Gastrocnemius medialis (tissue), 4 donors: Measurements from ENCODE around the gene ASTN1. TPM values are rescaled to one million over a fixed set of nuclear protein-coding genes. Genes with fewer than 3 reads are reported as not detected.

Experiments used
- ATAC-seq, 2 donors: fragments of 150-250 bp; one replicate each; pipeline ENCODE4 v1.9.1; 2016
- DNase-seq, 2 donors: peaks; one replicate each; pipeline ENCODE4 v3.0.0-alpha.2; 2019
- H3K27ac ChIP-seq, 4 donors: fragments of 200-600 bp; sonication (generic); 1 replicate in 1 of 4; 2 replicates in 3 of 4; pipeline ENCODE4 v1.5.1; 2016 to 2018; ENCODE audit warnings: mild to moderate bottlenecking in 2 of 4, moderate library complexity in 1 of 4
- H3K27me3 ChIP-seq, 3 donors: fragments of 200-600 bp; sonication (generic) in 2 of 3; 1 replicate in 1 of 3; 2 replicates in 2 of 3; pipeline versions ENCODE4 v1.5.1 to v1.6.0; 2016 to 2019; ENCODE audit warnings: mild to moderate bottlenecking in 1 of 3, moderate library complexity in 1 of 3
- H3K36me3 ChIP-seq, 2 donors: fragments of 200-600 bp; sonication (generic) in 1 of 2; one replicate each; pipeline ENCODE4 v1.5.1; 2017 to 2018
- H3K4me1 ChIP-seq, 2 donors: fragments of 200-600 bp; sonication (generic) in 1 of 2; one replicate each; pipeline ENCODE4 v1.5.1; 2016 to 2017; ENCODE audit warnings: mild to moderate bottlenecking in 2 of 2
- H3K4me3 ChIP-seq, 4 donors: fragments of 200-600 bp; sonication (generic) in 3 of 4; 1 replicate in 1 of 4; 2 replicates in 3 of 4; pipeline ENCODE4 v1.5.1; 2016 to 2019; ENCODE audit warnings: mild to moderate bottlenecking in 2 of 4
- H3K9me3 ChIP-seq, 3 donors: fragments of 200-600 bp; sonication (generic) in 2 of 3; 1 replicate in 1 of 3; 2 replicates in 2 of 3; pipeline ENCODE4 v1.5.1; 2016 to 2019
- POLR2A ChIP-seq, 2 donors: fragments of 450-650 bp; IDR thresholded peaks; one replicate each; pipeline ENCODE4 v1.6.1; 2017; ENCODE audit warnings: antibody characterized with exemption in 2 of 2, mild to moderate bottlenecking in 2 of 2, moderate library complexity in 2 of 2
- in situ Hi-C, 4 donors: fragments of 200-750 bp; cut with MboI; loops; one replicate each; pipeline versions ENCODE4 v1.15.0 to v1.8.0; 2017; ENCODE audit warnings: low sequenced_read_pairs in 4 of 4
- intact Hi-C: fragments of 100-400 bp; cut with DNase I; formaldehyde crosslinking; loops from one replicate; pipeline ENCODE4 v1.15.1; 2023; ENCODE audit warnings: low total_unique reads
- total RNA-seq, 4 donors: library from RNA; depleted of rRNA; stranded (reverse); fragments of >200 nt; gene quantifications; one replicate each; pipeline versions ENCODE4 v1.1.0 to v1.2.3, GENCODE V29; 2016
- TF ChIP-seq, protein P1 (sequence below), 5 experiments: fragments of 450-650 bp in 3 of 5; fragments of 200-600 bp in 2 of 5; sonication (generic) in 2 of 5; IDR thresholded peaks in 4 of 5; conservative IDR thresholded peaks in 1 of 5; 1 replicate in 4 of 5; 2 replicates in 1 of 5; pipeline ENCODE4 v1.5.1; 2016 to 2019; ENCODE audit warnings: antibody characterized with exemption in 5 of 5, mild to moderate bottlenecking in 3 of 5, moderate library complexity in 3 of 5

The ASTN1 gene
- total RNA-seq, 4 donors from 2014 or later = 0.09 to 0.10 TPM; not detected in 2

DNA sequence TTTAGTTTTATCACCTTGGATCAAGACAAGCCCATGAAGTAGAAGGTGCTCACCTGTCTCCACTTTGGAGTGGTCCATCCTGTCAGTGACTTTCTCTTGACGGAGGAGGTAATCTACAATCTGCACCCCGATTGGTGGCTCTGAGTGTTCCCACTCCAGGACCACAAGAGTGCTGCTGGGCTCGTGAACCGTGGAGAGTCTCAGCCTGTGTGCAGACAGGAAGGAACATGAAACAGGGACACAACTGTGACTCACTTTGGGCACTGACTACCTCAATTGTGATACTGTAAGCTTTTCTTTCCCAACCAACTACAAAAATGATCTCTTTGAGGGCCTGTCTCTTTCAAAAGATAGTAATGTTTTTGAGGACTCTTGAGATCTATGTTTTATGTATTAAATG lies 280.2 kb downstream of the ASTN1 start:
- in situ Hi-C loops (loop anchor here (5.0 to 25.0 kb wide), 5 partner anchors 303 to 1053 kb away; no protein-coding TSS in a partner anchor), intact Hi-C loops (loop anchor here (10.0 kb wide), 1 partner anchor 509 kb away; no protein-coding TSS in a partner anchor)
- TF ChIP-seq, protein P1, sequence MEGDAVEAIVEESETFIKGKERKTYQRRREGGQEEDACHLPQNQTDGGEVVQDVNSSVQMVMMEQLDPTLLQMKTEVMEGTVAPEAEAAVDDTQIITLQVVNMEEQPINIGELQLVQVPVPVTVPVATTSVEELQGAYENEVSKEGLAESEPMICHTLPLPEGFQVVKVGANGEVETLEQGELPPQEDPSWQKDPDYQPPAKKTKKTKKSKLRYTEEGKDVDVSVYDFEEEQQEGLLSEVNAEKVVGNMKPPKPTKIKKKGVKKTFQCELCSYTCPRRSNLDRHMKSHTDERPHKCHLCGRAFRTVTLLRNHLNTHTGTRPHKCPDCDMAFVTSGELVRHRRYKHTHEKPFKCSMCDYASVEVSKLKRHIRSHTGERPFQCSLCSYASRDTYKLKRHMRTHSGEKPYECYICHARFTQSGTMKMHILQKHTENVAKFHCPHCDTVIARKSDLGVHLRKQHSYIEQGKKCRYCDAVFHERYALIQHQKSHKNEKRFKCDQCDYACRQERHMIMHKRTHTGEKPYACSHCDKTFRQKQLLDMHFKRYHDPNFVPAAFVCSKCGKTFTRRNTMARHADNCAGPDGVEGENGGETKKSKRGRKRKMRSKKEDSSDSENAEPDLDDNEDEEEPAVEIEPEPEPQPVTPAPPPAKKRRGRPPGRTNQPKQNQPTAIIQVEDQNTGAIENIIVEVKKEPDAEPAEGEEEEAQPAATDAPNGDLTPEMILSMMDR (IDR thresholded peaks at IDR 0.05 in 4 of 5, conservative IDR thresholded peaks at IDR 0.05 in 1 of 5) = no peak
- TF ChIP-seq POLR2A (IDR thresholded peaks at IDR 0.05) = no peak
- H3K27ac ChIP-seq = no peak overlapping the region
- no peaks in the 10 kb centered on the region for H3K9me3 ChIP-seq
- H3K4me3 ChIP-seq = no peak overlapping the region
- no peaks in the 10 kb centered on the region for H3K27me3 ChIP-seq
- no peak for DNase-seq
- no peaks in the 10 kb centered on the region for H3K4me1 ChIP-seq
- no peak for ATAC-seq
- H3K36me3 ChIP-seq = no peaks in the 10 kb centered on the region

DNA sequence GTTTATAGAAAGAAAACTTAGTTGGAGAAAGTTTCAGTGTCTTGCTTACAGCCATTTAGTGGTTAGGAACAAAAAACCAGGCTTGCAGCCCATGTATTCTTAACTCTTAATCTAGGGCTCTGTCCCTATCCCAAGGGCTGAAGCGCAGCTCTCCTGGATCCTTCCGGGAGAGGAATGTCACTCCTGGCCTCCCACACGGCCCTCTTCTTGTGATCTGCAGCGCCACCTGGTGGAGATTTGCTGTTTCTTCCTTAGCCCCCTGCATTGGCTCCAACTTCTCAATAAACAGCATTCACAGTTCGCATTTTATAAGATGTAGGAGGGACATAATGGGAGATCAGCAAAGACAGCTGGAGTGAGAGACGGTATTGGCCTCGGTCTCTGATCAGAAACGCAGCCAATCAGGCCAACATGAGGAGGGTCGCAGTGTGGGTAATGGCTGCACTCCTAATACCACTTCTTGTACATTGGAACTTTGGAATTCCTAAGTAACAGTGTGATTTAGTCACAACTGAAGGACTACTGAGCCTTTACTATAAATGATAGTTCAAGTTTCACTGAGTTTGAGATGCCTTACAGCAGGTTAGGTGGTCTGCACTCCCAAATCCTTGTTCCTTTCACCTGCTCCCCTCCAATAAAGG lies 283.4 kb downstream of the ASTN1 start:
- Histone ChIP-seq H3K4me1 (no peaks in the 10 kb centered on the region), H3K4me3 (no peak overlapping the region), H3K9me3 (no peaks in the 10 kb centered on the region), H3K27me3 (no peaks in the 10 kb centered on the region), H3K36me3 (no peaks in the 10 kb centered on the region), H3K27ac (no peak overlapping the region)
- intact Hi-C loops (loop anchor here (1.0 to 10.0 kb wide), 3 partner anchors 190 to 506 kb away; no protein-coding TSS in a partner anchor), in situ Hi-C loops (loop anchor here (5.0 to 25.0 kb wide), 5 partner anchors 306 to 1056 kb away; no protein-coding TSS in a partner anchor)
- DNase-seq (peak; percentile 26 to 42), ATAC-seq (peak in 1 of 2 donors; percentile 87)
- TF ChIP-seq, protein P1 (IDR thresholded peaks at IDR 0.05 in 4 of 5, conservative IDR thresholded peaks at IDR 0.05 in 1 of 5) = peak; percentile 60 to 80 (median 76)
- no peak for TF ChIP-seq POLR2A (IDR thresholded peaks at IDR 0.05)

DNA sequence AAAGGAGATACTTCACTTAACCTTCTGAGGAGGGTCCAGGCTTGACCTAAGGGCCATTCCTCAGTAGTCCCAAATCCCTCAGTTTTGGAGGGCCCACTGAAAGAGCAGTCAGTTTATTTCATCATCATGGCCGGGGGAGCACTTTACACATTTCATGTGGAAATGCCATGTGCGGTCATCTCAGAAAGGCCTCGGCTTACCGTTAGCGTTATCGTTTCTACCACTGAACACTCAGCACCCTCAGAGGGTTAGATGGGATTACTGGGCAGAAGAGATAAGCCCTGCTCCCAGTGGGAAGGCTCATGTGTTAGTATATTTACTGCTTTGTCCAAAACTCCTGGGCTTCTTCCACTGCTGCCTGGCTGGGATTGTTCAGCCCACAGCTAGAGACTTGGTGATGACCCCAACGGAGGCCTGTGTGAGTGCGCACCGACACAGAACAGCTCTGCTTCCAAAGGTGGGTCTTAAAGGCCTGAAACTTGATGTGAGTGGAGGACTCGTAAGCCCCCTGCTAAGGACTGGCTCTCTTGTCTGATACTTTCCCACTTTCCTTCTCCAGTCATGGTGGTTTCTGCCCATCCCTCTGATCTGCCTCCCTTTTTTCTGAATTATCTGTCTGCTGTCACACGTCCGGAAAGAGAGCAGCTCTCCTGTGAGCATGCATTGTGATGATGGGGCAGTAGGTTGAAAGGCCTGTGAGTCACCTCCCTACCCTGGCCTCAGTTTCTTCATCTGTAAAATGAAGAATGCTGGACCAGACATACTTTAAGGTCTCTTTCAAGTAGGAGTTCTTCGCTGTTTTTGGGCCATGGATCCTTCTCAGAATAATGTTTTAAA lies 284.5 kb downstream of the ASTN1 start:
- H3K9me3 ChIP-seq = no peaks in the 10 kb centered on the region
- H3K36me3 ChIP-seq = no peaks in the 10 kb centered on the region
- in situ Hi-C loops = loop anchor here (5.0 to 25.0 kb wide), 5 partner anchors 307 to 1057 kb away; no protein-coding TSS in a partner anchor
- ATAC-seq (no peak), DNase-seq (no peak)
- H3K27me3 ChIP-seq = no peaks in the 10 kb centered on the region
- intact Hi-C loops = loop anchor here (2.0 to 10.0 kb wide), 2 partner anchors 189 to 505 kb away; no protein-coding TSS in a partner anchor
- H3K27ac ChIP-seq = no peak overlapping the region
- no peaks in the 10 kb centered on the region for H3K4me1 ChIP-seq
- TF ChIP-seq, protein P1 (IDR thresholded peaks at IDR 0.05 in 4 of 5, conservative IDR thresholded peaks at IDR 0.05 in 1 of 5) = no peak
- no peak for TF ChIP-seq POLR2A (IDR thresholded peaks at IDR 0.05)
- no peak overlapping the region for H3K4me3 ChIP-seq

DNA sequence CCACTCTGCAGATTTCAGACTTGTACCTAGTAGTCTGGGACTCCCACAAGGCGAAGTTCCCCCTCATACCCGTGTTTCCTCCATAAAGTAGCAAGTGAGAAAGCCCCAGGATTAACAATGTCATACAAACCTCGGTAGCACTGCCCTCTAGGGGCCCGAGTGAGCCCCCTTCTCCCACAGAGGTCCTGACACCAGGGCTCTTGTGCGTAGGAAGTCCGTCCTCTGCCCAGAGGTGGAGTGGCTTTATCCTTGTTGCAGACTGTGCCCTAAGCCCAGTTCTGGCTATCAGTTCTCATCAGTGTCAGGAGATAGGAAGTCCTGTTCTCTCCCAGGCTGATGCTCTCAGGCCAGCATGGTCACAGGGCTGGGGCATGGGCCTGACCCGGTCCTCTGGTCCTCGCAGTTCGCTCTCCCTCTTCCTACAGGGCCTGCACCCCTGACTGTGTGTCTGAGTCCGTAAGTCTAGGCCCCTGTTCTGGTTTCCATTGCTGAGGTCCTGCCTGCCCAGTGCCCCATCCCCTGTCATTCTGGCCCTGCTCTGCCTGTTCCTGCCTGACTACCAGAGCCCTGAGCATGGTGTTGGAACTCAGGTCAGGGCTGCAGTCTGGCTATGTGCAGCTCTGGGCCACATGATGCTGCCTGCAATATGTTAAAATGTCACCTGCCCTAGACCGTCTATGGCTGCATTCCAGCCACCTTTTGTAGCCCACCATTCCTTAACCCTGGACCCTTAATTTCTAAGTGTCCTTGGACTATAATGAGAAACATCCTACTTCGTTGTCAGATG lies 285.6 kb downstream of the ASTN1 start:
- ATAC-seq = no peak
- intact Hi-C loops (no loop called here), in situ Hi-C loops (loop anchor here (25.0 kb wide), 3 partner anchors 308 to 1058 kb away; no protein-coding TSS in a partner anchor)
- Histone ChIP-seq H3K27me3 (no peaks in the 10 kb centered on the region), H3K4me1 (no peaks in the 10 kb centered on the region), H3K4me3 (no peak overlapping the region), H3K36me3 (no peaks in the 10 kb centered on the region), H3K27ac (no peak overlapping the region), H3K9me3 (no peaks in the 10 kb centered on the region)
- TF ChIP-seq POLR2A (IDR thresholded peaks at IDR 0.05) = no peak
- TF ChIP-seq, protein P1 (IDR thresholded peaks at IDR 0.05 in 4 of 5, conservative IDR thresholded peaks at IDR 0.05 in 1 of 5) = no peak
- no peak for DNase-seq
